Stimulated activated CD4-positive, alpha-beta T cell treated with anti-CD3 and anti-CD28 coated beads, Interleukin-2, amount 100 ng/mL, for 4 hours (primary cell): ENCODE data around the gene ARHGEF11.

Experiments
- DNase-seq: peaks from one replicate; pipeline ENCODE4 v3.0.0-alpha.2; 2020; ENCODE audit warnings: low read depth

ARHGEF11 gene

GRCh38 chr1:157050836-157051235 is 5.3 kb upstream of the ARHGEF11 start:
- DNase-seq, result no peak

GRCh38 chr1:157047062-157047410 is 1.5 kb upstream of the ARHGEF11 start:
- DNase-seq, result no peak

- DNase-seq, result no peak
These were observed 1.2 kb downstream of the ARHGEF11 start for GRCh38 chr1:157044326-157044725.

- no peak for DNase-seq
These were observed 1.9 kb downstream of the ARHGEF11 start for GRCh38 chr1:157043685-157044084.

GRCh38 chr1:157042846-157043245 is 2.7 kb downstream of the ARHGEF11 start:
- DNase-seq, result no peak

- DNase-seq, result no peak
These were observed 4.7 kb downstream of the ARHGEF11 start for GRCh38 chr1:157040802-157041201.

GRCh38 chr1:157035121-157035520 is 10.4 kb downstream of the ARHGEF11 start:
- DNase-seq, result no peak

GRCh38 chr1:157034137-157034800 is 11.3 kb downstream of the ARHGEF11 start:
- no peak for DNase-seq

GRCh38 chr1:157033357-157033876 is 12.1 kb downstream of the ARHGEF11 start:
- no peak for DNase-seq

- no peak for DNase-seq
These were observed 13.2 kb downstream of the ARHGEF11 start for GRCh38 chr1:157032303-157032702.

GRCh38 chr1:157030728-157031127 is 14.8 kb downstream of the ARHGEF11 start:
- DNase-seq, result no peak

GRCh38 chr1:157028674-157029073 is 16.9 kb downstream of the ARHGEF11 start:
- no peak for DNase-seq

- no peak for DNase-seq
These were observed 19.7 kb downstream of the ARHGEF11 start for GRCh38 chr1:157025856-157026255.

- no peak for DNase-seq
These were observed 20.2 kb downstream of the ARHGEF11 start for GRCh38 chr1:157025385-157025784.

- no peak for DNase-seq
These were observed 23.9 kb downstream of the ARHGEF11 start for GRCh38 chr1:157021688-157022087.

GRCh38 chr1:157019457-157019856 is 26.1 kb downstream of the ARHGEF11 start:
- no peak for DNase-seq

GRCh38 chr1:157011845-157012244 is 33.7 kb downstream of the ARHGEF11 start:
- no peak for DNase-seq

GRCh38 chr1:157008502-157008901 is 37.0 kb downstream of the ARHGEF11 start:
- DNase-seq, result no peak

GRCh38 chr1:157007306-157007705 is 38.2 kb downstream of the ARHGEF11 start:
- no peak for DNase-seq

GRCh38 chr1:157006676-157007075 is 38.9 kb downstream of the ARHGEF11 start:
- no peak for DNase-seq

- no peak for DNase-seq
These were observed 39.6 kb downstream of the ARHGEF11 start for GRCh38 chr1:157005965-157006364.

- DNase-seq, result no peak
These were observed 40.7 kb downstream of the ARHGEF11 start for GRCh38 chr1:157004806-157005205.

GRCh38 chr1:157004327-157004726 is 41.2 kb downstream of the ARHGEF11 start:
- DNase-seq, result no peak

- DNase-seq, result no peak
These were observed 44.2 kb downstream of the ARHGEF11 start for GRCh38 chr1:157001304-157001703.
